DMS53 (cell line): ENCODE measurements around the gene GALNT8.
A peak's percentile ranks its signal among the peaks of the same experiment; 100 is the strongest.
"Not testable (repeated sequence)": the region's sequence is repeated elsewhere in the genome, so short reads cannot be mapped to it uniquely, and the experiment has no call there.

Experiments
- DNase-seq: peaks from one replicate; lab custom pipeline; 2025; lab: John Stamatoyannopoulos, UW

GALNT8 gene, protein sequence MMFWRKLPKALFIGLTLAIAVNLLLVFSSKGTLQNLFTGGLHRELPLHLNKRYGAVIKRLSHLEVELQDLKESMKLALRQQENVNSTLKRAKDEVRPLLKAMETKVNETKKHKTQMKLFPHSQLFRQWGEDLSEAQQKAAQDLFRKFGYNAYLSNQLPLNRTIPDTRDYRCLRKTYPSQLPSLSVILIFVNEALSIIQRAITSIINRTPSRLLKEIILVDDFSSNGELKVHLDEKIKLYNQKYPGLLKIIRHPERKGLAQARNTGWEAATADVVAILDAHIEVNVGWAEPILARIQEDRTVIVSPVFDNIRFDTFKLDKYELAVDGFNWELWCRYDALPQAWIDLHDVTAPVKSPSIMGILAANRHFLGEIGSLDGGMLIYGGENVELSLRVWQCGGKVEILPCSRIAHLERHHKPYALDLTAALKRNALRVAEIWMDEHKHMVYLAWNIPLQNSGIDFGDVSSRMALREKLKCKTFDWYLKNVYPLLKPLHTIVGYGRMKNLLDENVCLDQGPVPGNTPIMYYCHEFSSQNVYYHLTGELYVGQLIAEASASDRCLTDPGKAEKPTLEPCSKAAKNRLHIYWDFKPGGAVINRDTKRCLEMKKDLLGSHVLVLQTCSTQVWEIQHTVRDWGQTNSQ

DNA sequence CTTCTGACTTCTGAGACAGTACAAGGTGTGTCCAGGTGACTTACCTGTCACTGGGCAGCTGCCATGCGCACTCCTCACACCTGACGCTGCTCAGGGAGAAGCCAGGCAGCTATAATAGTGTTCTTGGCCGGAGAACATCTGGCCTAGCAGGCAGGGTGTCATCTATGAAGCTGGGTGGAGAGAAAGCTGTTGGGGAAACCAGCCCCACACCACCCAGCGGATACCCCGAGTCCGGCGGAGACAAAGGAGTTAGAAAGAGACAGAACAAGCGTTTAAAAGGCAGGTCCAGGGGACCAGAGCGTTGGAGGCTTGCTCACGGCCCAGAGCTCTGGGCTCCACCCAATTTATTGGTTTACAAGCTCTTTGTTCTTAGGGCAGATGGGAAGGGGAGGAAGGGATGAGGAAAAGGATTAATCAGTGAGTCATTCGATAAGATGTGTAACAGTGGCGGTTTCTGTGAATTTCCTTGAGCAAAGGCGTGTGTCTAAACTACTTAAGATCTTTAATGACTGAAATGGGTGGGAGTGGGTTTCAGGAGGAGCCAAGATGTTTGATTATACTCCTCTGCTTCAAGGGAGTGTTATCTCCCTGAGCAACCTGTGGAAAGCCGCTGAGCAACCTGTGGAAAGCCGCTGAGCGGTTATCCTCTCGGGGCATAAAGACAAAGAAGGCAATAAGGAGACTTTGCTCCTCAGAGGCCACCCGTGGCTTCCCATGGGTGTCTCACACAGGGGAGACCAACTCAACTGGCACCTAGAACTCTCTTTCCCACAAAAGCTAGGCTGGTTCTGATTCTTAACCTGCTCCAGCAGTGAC, at the start of gene GALNT8:
Gene GALNT8 (plus strand): TSS at position 580 of the 816 bp plus-strand sequence. CDS start 278 bp downstream, outside the sequence.
- DNase-seq: no peak

DNA sequence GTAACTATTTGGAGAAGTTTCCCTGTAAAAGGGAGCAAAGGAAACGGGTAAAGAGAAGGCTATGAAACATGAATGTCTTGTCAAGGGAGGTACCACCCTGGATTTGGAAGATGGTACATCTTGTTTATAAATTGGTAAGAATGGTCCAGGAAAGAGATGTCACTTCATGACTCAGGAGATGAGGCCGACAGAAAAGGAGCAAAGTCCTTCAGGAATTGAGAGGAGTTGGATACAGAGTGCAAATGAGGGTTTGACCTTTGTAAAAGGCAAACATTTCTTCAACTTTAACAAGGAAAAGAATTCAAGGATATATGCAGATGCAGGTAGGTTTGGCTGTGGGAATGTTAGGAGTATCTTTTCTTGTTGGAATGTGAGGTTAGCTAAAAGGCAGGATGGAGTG, 40.5 kb upstream of the GALNT8 start:
- no peak for DNase-seq

DNA sequence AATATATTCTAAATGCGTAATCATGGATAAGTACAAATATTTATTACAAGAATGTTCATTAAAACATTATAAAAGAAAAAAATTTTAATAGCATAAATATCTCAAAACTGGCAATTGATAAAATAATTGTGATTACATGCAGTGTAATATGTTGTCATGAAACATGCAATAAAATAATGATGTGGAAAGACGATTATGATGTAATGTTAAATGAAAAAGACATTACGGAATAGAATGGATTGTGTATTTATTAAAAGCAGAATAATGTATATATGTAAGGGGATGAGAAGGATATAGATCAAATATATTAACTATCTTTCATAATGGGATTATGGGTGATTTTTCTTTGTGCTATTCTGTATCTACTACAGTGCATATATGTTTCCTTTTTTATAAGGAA, 38.5 kb upstream of the GALNT8 start:
- no peak for DNase-seq

DNA sequence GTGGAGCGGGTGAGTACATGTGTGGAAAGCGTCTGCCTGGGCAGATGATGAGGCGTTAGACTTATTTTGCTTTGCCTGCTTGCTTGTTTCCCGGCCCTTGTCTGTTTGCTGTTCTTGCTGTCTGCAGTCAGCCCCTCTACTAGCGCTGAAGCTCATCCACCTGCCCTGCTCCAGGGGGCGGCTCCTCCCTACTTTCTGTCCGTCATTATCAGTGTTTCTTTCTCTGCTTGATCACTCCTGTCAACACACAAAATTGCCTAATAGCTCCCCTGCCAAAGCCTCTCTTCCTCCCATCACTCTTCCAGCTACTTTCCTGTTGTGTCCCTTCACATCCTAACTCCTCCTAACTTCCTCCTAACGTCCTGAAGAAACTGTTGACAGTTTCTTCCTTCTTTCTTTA, 34.9 kb upstream of the GALNT8 start:
- no peak for DNase-seq

DNA sequence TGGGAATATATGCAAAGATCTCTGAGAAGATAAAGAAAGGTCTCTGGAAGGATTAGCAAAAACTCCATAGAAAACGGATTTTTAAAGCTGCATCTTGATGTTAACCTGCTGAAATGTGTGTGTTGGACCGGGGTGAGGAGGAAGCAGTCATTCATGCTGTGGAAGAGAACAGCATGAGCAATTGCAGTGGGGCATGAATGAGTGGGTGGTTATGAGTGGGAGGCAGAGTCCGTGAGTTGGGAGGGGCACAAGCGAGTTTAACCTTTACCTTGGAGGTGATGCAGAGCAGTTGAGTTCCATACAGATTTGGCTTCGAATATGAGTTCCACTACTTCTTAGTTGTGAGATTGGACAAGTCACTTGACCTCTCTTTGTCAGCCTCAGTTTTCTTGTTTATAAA, 29.4 kb upstream of the GALNT8 start:
- DNase-seq: no peak

DNA sequence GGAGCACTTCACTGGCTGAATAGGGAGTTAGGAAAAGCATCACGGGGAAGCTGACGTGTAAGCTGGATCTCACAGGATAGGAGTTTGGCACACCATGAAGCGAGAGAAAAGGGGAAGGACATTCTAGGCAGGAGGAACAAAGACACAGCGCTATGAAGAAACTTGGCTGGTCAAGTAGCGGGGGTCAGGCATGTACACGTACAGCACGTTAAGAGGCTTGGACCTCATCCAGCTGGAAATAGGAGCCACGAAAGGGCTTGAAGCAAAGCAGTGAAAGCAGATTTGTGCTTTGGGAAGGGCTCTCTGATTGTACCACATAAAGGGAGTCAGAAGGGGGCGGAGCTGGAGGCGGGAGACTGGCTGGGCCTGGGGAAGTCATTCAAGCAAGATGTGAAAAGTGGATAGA, 19.6 kb upstream of the GALNT8 start:
- DNase-seq: no peak

DNA sequence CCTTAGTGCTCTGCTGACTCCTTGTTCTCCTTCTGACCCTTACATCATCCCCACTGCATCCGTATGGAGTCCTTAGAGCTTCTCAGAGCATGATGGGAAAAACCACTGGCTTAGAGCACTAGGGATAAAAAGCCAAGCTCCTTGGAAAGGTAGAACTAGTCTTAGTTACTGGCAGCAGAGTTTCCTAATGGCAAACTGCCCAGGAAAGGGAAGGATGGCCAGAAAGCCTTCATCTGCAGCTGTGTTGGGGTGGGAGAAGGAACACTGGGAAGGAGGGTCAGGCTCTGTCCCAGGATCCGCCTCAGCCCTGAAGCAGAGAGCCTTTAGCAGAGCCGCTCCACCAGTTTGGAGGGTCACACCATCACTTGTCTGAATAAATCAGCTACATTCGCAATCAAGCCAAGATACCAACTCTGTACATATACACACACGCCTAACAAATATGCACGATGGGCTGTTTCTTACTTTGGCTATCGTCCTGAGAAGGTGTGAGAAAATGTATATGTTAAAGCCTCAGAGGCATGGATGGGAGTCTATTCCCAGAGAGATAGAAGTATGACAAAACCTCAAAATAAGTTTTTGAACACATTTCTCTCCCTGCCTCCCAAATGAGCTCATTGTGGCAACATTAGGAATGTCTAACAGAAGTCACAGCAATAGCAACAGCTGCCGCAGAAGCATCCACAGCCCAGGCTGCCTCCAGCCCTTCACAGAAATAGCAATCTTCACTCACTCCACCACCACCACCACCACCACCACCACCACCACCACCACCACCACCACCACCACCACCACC, 18.6 kb upstream of the GALNT8 start:
- DNase-seq: no peak

DNA sequence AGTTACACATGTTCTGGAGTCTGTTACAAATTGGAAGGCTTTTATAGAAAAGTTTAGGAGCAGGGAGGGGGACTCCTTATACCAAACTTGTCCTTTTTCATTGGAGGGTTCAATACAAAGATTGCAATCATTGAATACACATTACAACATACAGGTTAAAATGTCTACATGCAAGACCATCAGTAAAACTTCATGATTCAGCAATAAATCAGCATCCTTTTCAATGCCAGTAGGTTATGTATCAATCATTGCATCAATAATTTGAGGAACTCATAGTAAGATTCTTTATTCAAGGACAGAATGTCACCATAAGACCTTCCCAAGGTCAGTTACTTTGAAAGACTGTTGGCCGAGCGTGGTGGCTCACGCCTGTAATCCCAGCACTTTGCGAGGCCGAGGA, 16.5 kb upstream of the GALNT8 start:
- DNase-seq: no peak

DNA sequence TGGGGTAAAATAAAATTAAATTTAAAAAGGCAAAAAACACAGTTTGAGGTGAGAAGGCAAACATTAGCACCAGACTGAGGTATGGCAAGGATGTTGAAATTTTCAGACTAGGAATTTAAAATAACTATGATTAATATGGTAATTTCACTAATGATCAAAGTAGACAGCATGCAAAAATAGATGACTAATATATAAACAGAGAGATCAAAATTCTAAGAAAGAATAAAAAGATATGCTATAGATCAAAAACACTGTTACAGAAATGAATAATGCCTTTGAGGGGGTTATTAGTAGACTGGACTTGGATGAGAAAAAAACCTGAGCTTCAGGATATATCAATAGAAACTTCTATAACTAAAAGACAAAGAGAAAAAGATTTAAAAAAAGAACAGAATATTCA, 14.4 kb upstream of the GALNT8 start:
- DNase-seq: no peak

DNA sequence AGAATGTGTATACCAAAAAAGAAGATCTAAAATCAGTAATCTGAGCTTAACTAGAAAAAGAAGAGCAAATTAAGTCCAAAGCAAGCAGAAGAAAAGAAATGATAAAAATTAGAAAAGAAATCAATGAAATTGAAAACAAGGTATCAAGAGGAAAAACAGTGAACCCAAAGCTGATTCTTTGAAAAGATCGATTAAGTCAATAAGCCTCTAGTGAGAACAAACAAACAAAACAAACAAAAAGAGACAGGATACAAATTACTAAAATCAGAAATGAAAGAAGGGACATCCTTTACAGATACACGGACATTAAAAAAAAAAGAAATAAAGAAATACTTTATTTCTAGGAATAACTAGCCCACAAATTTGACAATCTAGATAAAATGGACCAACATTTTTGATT, 12.9 kb upstream of the GALNT8 start:
- DNase-seq: peak; percentile 65

DNA sequence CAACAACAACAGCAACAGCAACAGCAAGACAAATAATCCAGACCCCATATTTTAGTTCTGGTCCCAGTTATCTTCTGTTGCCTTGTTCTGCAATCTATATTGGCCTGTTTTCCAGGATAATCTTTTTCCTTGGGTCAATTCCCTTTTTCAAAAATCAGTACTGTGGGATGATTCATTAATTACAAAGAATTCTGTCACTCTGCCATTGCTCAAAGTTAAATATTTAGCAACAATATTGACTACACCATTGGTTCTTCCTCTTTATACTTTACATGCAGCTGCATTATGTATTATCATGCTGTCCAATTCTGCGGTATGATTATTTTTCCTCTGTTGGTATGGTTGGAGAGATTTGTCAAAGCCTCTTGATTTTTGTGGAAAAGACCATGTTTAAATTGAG, 10.1 kb upstream of the GALNT8 start:
- DNase-seq: no peak

DNA sequence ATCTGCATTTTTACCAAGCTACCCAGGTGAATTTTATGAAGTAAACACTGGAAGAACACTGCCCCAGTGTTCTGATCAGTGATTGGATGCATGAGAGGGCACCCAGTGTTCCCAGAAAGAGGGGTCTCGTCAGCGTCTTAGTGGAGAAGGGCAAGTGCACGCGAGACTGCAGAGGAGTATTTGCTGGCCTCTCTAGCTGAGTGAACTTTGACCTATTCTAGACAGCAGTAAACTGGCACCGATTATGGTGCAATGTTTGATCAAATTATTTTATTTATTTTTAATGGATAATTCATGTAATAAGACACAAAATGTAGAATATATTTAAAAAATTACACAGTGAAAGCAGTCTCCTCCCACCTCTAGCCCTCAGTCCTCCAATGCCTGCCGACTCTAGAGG, 5.3 kb upstream of the GALNT8 start:
- no peak for DNase-seq

DNA sequence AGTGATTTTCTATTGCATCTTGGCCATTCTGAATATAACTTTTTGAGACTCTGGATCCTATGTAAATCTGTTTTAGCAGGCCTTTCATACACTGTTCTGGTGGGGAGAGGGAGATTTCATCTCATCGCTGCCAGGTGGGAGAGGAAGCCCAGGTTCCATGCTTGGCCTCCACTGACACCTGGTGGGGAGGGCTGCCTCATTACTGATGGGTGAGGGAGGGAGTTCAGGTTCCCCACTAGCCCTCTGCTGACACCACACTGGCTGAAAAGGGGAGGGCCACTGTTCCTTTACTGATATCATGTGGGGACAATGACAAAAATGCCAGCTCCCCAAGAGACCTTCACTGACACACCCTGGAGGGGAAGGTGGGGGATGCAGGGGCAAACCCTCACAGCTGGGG, 2.4 kb upstream of the GALNT8 start:
- DNase-seq: peak; percentile 65

DNA sequence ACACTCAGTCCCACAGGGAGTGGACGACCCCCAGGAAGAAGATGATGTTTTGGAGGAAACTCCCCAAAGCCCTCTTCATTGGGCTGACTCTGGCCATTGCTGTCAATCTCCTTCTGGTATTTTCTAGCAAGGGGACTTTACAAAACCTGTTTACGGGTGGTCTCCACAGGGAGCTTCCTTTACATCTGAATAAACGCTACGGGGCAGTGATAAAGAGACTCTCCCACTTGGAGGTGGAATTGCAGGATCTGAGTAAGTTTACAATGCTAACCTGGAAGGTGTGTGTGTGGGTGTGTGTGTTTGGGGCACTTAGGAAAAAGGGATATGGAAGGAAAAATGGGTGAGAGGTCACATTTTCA, 416 bp downstream of the GALNT8 start:
- DNase-seq: no peak

DNA sequence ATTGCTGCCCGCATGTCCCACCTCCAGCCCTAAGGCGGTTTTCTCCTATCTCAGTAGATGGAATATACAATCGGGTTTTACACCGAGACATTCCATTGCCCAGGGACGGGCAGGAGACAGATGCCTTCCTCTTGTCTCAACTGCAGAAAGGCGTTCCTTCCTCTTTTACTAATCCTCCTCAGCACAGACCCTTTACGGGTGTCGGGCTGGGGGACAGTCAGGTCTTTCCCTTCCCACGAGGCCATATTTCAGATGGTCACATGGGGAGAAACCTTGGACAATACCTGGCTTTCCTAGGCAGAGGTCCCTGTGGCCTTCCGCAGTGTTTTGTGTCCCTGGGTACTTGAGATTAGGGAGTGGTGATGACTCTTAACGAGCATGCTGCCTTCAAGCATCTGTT, 1.4 kb downstream of the GALNT8 start:
- not testable (repeated sequence) for DNase-seq

DNA sequence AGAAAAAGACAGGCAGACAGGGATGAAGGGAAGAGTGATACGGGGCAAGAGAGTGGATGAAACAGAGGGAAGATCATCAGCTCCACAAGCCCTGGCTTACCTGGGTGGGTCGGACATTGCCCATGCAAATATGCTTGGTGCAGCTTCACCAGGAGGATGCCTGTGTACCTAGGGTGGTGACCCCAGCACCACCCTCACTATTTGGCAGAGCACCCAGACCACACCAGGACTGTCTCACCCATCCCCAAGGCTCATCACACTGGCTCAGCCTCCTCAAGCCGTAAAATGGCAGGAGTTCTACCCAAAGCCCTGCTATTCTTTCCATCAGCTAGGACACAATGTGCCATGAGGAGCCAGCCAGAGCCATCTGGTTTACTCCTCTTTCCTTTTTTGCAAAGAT, 3.0 kb downstream of the GALNT8 start:
- no peak for DNase-seq

DNA sequence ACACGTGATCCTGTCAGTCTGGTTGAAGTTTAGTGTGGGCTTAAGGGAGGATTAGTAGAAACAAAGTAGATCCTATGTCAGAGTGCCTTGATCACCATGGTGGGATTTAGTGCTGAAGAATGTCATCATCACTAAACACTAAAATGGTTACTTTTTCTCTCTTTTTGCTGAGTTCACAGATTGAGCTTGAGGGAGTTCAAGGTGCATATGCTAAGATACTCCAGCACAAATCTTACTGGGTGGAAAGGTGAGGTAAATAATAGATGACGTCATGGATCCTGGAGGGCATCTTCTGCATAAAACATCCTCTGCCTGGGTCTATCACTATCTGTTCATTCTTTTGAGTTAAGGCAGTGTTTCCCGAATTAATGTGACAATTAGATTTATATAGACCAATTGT, 4.9 kb downstream of the GALNT8 start:
- peak; percentile 68 for DNase-seq

DNA sequence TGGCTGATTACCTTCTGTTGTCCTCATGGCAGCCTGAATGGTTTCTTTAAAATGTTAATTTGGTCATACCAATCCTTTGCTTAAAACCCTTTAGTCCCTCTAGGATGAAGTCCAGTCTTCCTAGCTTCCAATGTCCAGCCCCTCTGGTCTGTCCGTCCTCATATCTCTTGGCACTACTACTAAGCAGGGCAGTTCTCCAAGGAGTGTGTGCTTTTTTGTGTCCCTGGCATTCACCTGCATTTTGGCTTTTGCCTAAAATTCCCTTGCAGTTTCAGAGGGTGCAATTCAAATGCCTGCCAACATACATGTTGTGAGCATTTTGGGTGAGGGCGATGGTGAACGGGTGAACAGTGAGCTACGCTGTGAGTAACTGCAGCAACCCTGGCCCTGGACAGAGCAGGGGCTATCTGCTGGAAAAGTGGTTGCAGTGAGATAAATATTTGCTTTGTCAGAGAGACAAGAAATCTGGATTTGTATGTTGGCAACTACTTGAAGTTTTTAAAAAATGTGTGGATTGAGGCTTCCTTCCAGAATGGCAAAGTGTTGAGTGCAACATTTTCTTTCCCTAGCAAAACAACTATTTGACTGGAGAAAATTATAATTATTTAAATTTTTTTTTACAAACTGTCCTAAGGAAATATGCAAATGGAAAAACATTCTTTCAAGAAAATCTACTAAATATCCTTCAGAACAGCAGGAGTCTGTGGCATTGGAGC, 14.6 kb downstream of the GALNT8 start:
- no peak for DNase-seq

DNA sequence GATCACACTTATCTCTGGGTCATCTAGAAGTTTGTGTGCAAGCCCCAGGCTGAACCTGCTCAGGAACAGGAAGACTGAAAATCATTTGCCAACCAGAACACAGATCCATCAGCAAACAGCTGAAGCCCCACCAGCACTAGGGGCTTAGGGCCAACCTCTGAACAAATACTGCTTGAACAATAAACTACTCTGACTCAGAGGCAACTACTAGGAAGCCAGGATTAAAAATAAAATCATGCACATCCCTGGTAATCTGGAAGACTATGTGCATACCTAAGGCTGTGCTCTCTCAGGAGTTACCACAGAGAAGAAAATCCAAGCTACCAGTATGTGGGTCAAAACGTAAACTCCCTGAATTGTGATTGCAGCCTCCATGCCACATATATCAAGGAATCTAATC, 15.9 kb downstream of the GALNT8 start:
- DNase-seq: peak; percentile 75

DNA sequence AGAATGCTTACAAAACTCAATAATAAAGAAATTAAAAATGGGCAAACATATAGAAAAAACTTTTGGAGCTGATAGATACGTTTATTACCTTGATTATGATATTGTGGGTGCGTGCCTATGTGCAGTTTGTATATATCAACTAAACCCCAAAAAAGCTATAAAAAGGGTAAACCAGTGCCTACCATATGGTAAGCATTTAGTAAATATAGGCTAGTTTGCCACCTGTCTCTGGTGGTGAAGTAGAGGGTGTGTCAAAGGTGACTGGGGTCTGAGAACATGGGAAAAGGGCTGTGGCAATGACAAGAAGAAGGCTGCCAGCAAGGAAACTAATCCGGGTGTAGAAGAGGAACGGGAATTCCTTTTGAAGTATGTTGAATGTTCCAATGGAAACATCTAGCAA, 18.3 kb downstream of the GALNT8 start:
- no peak for DNase-seq

DNA sequence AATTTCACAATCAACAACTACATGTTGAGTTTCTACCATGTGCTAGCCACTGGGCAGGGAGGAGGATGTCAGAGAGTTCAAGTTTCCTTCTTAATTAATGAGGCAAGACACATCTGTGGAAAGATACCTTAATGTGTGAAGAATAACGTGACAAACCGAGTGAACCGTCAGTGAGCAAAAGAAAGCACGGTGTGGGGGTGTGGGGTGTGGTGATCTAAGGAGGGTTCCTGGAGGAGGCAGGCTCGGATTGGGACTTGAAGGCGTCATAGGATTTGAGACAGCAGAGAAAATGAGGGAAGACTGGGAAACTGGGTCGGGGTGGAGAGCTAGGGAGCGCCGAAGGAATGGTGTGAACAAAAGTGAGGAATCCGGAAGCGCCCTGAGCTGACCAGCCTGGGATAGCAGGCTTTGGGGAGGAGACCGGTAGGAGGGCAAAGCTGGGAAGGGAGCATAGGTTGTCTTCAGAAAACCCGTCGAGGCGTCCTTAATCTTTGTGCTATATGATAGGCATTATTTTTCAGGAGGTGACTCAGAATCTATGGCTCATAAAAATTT, 22.3 kb downstream of the GALNT8 start:
- DNase-seq: no peak
